Measurements from ENCODE around the gene EFNA1. TPM values are rescaled to one million over a fixed set of nuclear protein-coding genes. Genes with fewer than 3 reads are reported as not detected.

Gene EFNA1
- total RNA-seq, 2 donors from 2014 or later: 3.6 to 5.0 TPM

DNA sequence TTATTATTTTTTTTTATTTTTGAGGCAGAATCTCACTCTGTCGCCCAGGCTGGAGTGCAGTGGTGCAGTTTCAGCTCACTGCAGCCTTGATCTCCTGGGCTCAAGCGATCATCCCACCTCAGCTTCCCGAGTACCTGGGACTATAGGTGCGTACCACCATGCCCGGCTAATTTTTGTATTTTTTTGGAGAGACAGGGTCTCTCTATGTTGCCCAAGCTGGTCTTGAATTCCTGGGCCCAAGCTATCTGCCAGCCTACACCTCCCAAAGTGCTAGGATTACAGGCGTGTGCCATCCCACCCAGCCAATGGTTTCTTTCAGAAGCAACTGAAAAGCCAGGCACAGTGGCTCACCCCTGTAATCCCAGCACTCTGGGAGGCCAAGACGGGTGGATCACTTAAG, 43.1 kb downstream of the EFNA1 start:
- Mint-ChIP-seq H3K27ac (no peak overlapping the region), H3K27me3 (ENCODE audit: insufficient read depth) (peaks cover 15% of the 10 kb centered on the region), H3K36me3 (ENCODE audit: low read depth) (peaks cover 16% of the 10 kb centered on the region), H3K4me1 (peaks cover 17% of the 10 kb centered on the region), H3K9me3 (no peaks in the 10 kb centered on the region), H3K4me3 (no peak overlapping the region)
- TF ChIP-seq, protein P1, sequence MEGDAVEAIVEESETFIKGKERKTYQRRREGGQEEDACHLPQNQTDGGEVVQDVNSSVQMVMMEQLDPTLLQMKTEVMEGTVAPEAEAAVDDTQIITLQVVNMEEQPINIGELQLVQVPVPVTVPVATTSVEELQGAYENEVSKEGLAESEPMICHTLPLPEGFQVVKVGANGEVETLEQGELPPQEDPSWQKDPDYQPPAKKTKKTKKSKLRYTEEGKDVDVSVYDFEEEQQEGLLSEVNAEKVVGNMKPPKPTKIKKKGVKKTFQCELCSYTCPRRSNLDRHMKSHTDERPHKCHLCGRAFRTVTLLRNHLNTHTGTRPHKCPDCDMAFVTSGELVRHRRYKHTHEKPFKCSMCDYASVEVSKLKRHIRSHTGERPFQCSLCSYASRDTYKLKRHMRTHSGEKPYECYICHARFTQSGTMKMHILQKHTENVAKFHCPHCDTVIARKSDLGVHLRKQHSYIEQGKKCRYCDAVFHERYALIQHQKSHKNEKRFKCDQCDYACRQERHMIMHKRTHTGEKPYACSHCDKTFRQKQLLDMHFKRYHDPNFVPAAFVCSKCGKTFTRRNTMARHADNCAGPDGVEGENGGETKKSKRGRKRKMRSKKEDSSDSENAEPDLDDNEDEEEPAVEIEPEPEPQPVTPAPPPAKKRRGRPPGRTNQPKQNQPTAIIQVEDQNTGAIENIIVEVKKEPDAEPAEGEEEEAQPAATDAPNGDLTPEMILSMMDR (conservative IDR thresholded peaks at IDR 0.05): no peak
- DNase-seq: peak; percentile 5
- Histone ChIP-seq H3K9ac (ENCODE audit: extremely low read depth, low read length, poor library complexity, severe bottlenecking) (no peak overlapping the region), H3K27ac (ENCODE audit: low read depth, low read length) (no peak overlapping the region), H3K9me3 (ENCODE audit: control insufficient read depth, low read length) (no peaks in the 10 kb centered on the region), H3K4me3 (ENCODE audit: low read length) (no peak overlapping the region), H3K4me1 (ENCODE audit: control insufficient read depth, insufficient read depth, low read length) (no peaks in the 10 kb centered on the region), H3K36me3 (ENCODE audit: control insufficient read depth, insufficient read depth, low read length) (peaks cover 13% of the 10 kb centered on the region), H3K27me3 (ENCODE audit: control insufficient read depth, insufficient read depth, low read length, poor library complexity, severe bottlenecking) (no peaks in the 10 kb centered on the region)
- WGBS, 2 experiments (ENCODE audit: insufficient coverage in 1 of 2, insufficient read length in 1 of 2): 91 to 95% methylated on average over 7 of the region's 7 CpGs

DNA sequence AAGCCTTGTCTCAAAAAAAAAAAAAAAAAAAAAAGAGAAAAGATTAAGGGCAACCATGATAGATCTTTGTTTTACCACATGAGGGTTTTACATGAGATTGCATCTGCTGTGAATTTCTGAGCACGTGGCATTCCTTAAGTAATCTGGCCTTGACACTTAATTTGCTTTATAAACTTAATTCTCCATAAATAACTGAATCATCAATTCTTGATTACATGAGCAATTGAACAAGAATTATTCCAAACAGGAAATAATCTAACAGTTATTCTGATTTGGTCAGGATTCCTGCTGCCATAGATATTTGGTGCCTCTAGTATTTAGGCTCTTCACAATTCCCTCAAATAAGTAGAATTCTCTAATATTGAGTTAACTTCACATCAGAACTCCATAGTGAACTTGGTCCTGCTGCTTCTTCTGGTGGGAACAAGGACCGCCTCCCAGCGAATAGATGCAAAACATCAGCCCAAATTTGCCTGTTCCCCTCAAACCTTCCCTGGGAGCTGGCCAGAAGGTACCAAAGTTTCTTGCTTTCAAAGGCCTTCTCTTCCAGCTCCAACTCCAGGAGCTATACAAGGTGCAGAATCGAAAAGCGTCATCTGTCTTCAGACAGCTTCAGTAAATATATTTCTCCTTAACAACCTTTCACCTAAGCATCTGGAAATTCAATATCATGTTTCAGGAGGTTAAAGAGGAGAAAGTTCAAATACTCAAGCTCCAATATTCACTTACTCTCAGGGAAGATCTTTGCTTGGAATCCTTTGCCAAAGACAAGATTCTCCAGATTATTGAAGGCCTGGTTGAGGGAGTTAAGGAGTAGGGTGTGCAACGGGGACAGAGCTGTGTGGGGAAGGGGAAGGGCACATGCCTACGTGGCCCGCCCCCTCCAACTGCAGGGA, 44.4 kb downstream of the EFNA1 start:
- H3K4me3 Mint-ChIP-seq: peak overlapping the region; percentile 97
- Histone ChIP-seq H3K27ac (ENCODE audit: low read depth, low read length) (no peak overlapping the region), H3K27me3 (ENCODE audit: control insufficient read depth, insufficient read depth, low read length, poor library complexity, severe bottlenecking) (no peaks in the 10 kb centered on the region), H3K9ac (ENCODE audit: extremely low read depth, low read length, poor library complexity, severe bottlenecking) (peak overlapping the region; percentile 81), H3K4me3 (ENCODE audit: low read length) (peak overlapping the region; percentile 94), H3K4me1 (ENCODE audit: control insufficient read depth, insufficient read depth, low read length) (no peaks in the 10 kb centered on the region), H3K36me3 (ENCODE audit: control insufficient read depth, insufficient read depth, low read length) (peaks cover 16% of the 10 kb centered on the region), H3K9me3 (ENCODE audit: control insufficient read depth, low read length) (no peaks in the 10 kb centered on the region)
- DNase-seq: peak; percentile 8
- no peaks in the 10 kb centered on the region for H3K9me3 Mint-ChIP-seq
- WGBS, 2 experiments (ENCODE audit: insufficient coverage in 1 of 2, insufficient read length in 1 of 2): 52 to 93% methylated on average over 3 to 8 of the region's 8 CpGs
- peak overlapping the region; percentile 96 for H3K27ac Mint-ChIP-seq
- H3K4me1 Mint-ChIP-seq: peaks cover 17% of the 10 kb centered on the region
- H3K27me3 Mint-ChIP-seq (ENCODE audit: insufficient read depth): peaks cover 15% of the 10 kb centered on the region
- TF ChIP-seq, protein P1 (conservative IDR thresholded peaks at IDR 0.05): no peak
- H3K36me3 Mint-ChIP-seq (ENCODE audit: low read depth): peaks cover 16% of the 10 kb centered on the region

DNA sequence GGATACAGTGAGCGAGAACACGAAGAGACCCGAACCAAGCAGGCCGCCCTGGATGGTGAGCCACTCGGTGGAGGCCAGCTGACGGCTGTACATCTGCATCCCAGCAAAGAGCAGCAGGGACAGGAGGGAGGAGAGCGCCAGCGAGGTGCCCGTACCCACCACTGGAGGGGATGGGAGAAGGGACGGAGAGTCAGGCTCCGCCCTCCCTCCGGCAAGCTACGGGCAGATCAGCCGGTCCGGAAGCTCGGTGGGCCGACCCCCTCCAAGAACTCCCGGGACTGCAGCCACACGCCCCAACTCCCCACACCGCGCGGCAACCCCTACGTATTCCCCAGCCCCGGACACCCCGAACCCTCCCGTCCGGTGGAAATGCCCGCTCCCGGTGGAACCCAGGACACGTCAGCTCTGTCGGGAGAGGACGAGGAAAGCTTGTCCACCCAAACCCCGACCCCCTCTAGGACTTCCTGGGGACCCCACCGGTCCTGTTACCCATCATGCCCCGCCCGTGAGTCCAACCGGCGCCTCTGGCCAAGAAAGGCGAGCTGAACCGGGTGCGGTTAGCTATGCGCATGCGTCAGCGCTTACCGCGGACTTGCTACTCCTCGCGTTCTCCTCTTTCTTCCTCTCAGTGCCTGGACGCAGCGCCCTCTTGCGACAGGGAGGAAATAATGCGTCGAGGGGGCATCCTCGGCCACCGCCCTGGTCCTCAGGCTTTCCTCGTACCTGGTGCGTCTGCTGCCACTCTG, 45.2 kb downstream of the EFNA1 start, which contains the start of gene KRTCAP2:
Gene KRTCAP2 (minus strand): TSS at position 573 of the 746 bp plus-strand sequence. CDS start 80 bp downstream, at position 493.
- H3K4me3 Mint-ChIP-seq: peak within 1 kb of the TSS; percentile 97
- H3K27ac Mint-ChIP-seq: peak within 1 kb of the TSS; percentile 96
- H3K27me3 Mint-ChIP-seq (ENCODE audit: insufficient read depth): peaks cover 15% of the 10 kb centered on the region
- peak within 1 kb of the TSS; percentile 81 for H3K9ac ChIP-seq (ENCODE audit: extremely low read depth, low read length, poor library complexity, severe bottlenecking)
- WGBS, 2 experiments (ENCODE audit: insufficient coverage in 1 of 2, insufficient read length in 1 of 2): 0% methylated on average over 25 to 57 of the region's 57 CpGs
- no peaks in the 10 kb centered on the region for H3K4me1 ChIP-seq (ENCODE audit: control insufficient read depth, insufficient read depth, low read length)
- no peaks in the 10 kb centered on the region for H3K27me3 ChIP-seq (ENCODE audit: control insufficient read depth, insufficient read depth, low read length, poor library complexity, severe bottlenecking)
- peak; percentile 98 for DNase-seq
- peaks cover 16% of the 10 kb centered on the region for H3K36me3 Mint-ChIP-seq (ENCODE audit: low read depth)
- H3K9me3 Mint-ChIP-seq: no peaks in the 10 kb centered on the region
- peak within 1 kb of the TSS; percentile 94 for H3K4me3 ChIP-seq (ENCODE audit: low read length)
- no peaks in the 10 kb centered on the region for H3K9me3 ChIP-seq (ENCODE audit: control insufficient read depth, low read length)
- H3K27ac ChIP-seq (ENCODE audit: low read depth, low read length): peak within 1 kb of the TSS; percentile 45
- H3K36me3 ChIP-seq (ENCODE audit: control insufficient read depth, insufficient read depth, low read length): peaks cover 25% of the 10 kb centered on the region
- peaks cover 14% of the 10 kb centered on the region for H3K4me1 Mint-ChIP-seq
- TF ChIP-seq, protein P1 (conservative IDR thresholded peaks at IDR 0.05): peak; percentile 94

All from endodermal cell (in vitro differentiated cells).